Hematopoietic multipotent progenitor cell treated with erythropoietin and hydrocortisone succinate and interleukin-3 and kit ligand, for 17 days (in vitro differentiated cells): Measurements from ENCODE around the gene IL11RA.
A peak's percentile ranks its signal among the peaks of the same experiment; 100 is the strongest.

ENCODE experiments used
- DNase-seq: peaks from one replicate; pipeline ENCODE4 v3.0.0-alpha.2; 2015; ENCODE audit warnings: low spot score

The IL11RA gene

DNA sequence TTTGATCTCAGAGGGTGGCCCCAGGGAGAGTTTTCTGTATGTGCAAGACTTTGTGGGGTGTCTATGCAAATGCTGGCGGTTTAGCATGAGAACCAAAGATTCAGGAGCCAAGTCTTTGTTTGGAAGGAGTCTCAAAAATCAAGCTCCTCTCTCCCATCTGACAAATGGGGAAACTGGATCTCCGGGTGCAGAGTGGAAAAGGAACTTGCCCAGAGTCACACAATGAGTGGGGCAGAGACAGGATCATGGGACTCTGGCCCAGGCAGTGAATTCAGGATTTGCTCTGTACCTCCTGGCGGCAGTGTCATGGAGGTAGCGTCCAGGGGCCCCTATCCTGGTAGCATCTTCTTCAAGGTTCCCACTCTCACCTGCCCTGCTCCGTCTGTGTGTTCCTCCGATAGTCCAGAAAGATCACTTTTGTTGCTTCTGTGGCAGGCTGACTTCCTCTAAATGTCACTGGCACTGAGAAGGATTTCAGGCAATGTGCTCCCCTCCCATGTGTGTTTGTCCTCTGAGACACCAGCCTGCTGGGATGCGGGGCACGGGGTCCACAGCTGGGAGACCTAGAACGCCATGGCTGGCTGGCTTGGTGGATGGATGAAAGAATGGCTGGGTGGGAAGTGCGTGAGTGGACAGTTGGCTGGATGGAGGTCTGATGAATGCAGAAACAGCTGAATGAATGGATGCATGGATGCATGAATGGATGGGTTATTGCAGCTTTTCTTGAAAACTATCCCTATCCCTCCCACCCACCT lies 35.5 kb downstream of the IL11RA start:
- no peak for DNase-seq

DNA sequence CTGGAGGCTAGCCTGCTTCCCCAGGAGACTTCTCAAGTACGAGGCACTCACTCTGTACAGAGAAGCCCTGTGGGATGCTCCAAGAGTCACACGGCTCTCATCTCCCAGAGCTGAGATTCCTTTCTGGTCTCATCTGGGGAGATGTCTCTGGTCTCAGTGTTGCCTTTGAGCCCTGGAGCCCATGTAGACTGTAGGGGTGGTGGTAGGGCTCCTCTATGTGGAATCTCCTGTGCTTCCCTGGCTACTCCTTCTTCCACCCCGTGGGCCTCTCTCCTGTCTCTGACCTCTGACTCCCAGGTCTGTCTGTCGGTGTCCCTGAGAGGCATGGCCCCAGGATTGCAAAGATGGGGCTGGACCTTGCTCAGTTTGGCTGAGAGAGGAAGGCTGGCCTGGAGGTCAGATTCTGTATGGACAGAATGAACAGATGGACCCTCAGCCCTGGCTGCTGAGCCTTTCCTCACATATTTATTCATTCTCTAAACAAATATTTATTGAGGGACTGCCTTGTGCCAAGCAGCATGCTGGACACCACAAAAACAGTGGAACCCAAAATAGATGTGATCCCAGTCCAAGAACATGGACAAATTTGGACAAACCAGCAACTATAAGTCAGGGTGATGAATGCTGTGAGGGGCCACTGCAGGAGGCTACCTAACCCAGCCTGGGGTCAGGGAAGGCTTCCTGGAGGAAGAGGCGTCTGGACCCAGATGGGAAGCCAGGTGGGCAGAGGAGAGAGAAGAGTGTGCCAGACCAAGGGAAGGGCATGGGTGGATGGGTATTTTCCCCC lies 36.5 kb downstream of the IL11RA start:
- no peak for DNase-seq

DNA sequence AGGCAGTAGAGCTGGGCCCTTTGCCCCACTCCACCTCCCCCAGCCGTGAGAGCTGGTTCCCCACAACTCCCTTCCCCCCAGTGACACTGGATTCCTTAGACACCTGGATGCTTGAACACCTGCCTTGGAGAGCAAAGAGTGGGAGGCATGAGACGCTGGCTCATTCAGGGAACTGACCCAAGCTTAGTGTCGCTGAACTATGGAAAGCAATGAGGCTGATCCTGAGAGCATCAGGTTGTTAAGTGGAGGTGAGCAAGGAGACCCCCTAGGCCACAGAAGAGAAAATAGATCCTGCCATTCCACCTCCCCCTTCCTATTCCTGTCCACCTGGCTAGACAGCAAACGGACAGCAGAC lies 37.1 kb downstream of the IL11RA start:
- DNase-seq: no peak

DNA sequence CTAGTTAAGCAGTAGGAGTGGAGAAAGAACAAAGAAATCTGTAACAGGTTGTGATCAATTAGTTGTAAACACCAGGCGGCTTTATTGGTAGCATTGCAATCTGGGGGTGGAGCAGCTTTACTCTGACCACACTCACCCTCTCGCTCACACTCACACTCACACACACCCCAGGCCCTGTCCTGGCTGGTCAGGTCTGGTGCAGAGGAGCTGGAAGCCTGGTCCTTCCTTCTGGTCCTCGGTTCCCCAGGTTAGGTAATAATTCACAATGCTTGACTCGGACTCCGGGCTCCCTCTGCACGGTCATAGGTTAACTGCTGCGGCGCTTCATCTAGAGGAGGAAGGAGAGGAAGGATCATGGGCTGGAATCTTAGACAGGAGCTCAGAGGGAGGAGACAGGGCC lies 37.5 kb downstream of the IL11RA start:
- DNase-seq: no peak

DNA sequence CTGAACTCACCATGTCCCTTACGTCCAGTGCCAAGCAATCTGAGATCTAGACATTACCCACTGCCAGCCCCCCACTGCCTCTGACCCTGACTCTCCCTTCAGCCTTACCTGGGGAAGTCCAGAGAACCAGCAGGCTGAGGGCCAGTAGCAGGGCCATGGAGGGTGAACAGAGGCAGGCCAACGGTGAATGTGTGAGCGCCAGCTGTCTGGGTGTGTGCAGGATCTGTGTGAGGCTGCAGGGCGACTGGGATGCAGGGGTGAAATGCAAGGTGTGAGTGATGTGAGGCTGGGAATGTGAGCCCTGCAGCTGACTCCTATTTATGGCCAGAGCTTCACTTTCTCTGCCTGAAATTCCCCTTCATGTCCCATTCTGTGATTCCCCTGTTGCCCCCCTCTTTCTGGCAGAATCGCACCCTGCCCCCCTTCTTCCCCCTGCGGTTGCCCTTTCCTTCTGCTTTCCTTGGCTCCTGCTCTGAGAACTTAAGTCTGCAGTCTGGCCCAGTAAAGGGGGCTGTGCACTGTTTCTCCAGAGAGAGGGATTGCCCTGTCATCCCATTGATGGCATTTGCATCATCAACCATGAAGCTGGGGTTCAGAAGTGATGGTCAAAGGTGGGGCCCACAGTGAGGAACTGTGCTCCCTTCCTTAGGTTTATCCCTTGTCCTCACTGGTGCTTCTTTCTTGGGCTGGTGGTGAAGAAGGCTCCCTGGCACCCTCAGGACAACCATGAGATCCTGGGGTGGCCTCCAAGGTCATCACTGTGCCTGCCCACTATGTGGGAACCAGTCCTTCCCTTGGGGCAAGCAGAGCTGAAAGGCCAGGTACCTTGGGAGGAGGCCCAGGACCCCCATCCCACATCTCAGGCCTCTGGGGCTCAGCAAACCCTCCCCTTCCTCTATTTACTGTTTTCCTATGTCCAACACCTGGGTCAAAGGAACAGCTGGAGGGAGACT lies 39.3 kb downstream of the IL11RA start, which contains the start of gene CCL19:
CCL19 (minus strand) TSS at position 294 of the 953 bp plus-strand sequence; CDS start at position 157, 137 bp downstream.
- no peak for DNase-seq

DNA sequence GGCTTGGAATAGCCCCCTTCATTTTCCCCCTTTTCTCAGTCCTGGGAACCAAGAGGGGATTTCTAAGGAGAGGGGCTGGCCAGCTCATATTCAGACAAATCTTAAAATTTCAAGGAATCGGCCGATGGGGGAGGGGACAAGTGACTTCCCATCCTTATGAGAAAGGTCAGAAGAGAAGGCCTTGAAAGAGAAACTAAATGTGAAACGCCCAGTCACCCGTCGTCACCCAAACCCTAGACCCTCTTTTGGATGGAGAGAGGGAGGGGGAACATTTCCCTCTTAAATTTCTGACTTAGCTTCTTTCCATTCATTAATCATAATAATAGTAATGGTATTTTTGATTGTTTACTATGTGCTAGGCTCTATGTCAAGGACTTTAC lies 39.9 kb downstream of the IL11RA start:
- no peak for DNase-seq

DNA sequence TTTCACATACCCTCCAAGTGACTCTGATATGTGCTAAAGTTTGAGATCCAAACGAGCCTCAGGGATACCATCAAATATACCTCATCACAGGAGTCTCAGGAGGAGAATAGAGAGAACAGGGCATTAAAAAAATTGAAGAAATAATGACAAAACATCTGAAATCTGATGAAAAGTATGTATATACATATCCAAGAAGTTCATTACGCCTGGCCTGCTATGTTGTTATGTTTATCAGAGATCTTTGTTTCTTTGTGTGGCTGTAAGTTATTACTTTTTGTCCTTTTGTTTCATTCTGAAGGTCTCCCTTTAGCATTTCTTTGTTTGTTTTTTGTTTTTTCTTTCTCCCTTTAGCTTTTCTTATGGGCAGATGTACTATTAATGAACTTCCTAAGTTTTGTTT lies 41.6 kb downstream of the IL11RA start:
- no peak for DNase-seq

DNA sequence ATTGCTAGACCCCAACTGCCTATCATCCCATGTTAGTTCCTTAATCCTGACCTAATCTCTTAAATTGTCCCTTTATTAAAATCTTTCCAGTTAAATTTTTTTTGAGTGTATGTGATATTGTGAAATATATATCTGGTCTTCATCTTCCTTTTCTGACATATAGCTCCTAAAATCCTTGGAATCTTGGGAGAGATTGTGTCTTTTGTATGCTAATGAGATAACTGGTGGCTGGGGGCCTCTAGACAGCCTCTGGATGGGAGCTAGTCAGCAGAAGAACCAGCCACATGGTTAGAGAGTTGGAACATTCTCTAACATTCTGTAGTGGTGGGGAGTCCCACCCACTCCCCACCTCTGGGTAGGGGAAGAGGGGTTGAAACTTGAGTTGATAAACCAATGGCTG lies 42.8 kb downstream of the IL11RA start:
- DNase-seq: no peak

DNA sequence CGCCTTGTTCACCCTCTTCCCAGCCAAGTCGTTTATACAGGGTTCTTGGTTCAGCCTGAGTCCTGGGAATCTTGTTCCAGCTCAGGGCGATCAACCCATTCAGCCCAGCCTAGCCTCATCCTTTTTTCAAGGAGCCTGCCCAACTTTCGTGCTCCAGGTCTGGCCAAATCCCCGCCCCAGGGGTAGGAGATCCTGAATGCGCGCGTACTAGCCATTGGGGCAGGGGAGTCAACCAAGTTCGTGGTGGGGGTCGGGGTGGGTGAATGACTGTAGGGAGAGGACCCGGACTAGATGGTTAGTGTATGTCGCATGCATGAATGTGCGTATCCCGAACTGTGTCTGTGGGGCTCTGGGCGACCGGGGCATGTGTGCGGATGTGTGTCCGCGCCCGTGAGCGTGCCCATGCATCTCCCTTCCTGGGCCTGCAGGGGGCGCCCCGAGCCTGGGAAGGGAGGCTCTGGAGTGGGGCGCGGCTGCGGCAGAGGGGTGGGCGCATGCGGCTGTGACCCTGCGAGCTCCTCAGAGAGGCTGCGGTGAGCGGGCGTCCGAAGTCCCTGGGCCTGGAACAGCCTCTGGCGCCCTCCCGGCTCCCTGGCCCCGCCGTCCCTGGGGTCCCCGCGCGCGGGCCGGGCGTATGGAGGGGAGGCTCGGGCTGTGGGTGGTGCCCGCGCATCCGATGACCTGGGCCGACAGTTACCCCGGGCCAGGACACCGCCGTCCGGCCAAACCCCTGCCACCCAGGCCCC lies 49.2 kb downstream of the IL11RA start:
- peak; percentile 40 for DNase-seq

DNA sequence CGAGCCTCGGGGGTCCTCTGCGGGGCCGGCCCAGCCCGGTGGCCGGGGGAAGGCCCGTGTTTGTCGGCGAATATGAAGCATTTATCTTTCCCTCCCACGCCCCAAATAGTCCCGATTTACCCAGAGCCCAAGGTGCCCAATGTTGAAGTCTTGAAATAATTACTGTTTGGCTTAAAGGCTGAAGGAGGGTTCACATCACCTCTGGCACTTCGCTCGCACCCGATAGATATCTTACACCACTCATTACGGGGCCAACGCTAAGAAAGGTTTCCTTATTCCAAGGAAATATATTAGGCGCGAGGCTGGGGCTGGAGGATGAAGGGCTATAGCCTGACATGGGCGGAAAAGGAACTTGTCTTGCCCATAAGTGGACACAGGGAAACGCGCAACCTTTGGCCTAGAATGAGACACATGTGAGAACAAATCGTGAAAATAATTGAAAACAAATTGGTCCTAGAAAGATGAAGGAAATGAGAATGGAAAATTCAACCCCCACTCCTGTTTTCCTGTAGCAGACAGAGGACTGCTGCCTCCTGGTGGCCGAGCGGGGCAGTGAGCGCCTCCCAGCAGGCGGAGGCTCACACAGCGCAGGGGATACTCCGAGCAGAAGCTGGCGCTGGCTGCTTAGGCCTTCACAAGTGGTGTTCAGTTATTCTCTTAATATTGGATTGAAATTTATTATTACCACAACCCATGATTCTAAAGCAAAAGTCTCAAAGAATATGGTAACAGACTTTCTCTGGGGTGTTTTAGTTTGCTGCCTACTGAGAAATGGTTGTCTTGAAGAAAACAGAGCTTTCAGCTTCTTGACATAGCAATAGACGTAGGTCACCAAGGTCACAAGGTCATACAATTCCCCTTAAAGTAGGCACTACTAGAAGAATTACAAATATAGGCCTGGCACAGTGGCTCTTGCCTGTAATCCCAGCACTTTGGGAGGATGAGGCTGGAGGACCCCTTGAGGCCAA lies 50.1 kb downstream of the IL11RA start:
- peak; percentile 74 for DNase-seq

DNA sequence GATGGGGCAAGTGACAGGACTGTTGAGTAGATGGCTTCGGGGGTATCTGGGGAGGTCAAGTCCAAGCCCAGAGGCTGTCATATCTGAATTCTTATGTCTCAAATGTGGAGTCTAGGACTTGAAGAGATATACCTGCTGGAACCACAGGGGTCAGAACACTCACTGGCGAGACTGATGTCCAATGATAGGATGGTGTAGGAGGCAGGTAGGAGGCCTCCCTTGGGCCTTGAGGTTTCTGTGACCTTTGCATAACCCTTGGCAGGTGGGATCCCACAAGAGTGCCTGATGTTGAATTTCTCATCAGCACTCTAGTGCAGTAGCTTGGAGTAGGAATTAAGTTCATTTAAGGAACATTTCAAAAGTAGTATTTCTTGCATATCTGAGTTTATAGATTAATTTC lies 55.1 kb downstream of the IL11RA start:
- DNase-seq: no peak

DNA sequence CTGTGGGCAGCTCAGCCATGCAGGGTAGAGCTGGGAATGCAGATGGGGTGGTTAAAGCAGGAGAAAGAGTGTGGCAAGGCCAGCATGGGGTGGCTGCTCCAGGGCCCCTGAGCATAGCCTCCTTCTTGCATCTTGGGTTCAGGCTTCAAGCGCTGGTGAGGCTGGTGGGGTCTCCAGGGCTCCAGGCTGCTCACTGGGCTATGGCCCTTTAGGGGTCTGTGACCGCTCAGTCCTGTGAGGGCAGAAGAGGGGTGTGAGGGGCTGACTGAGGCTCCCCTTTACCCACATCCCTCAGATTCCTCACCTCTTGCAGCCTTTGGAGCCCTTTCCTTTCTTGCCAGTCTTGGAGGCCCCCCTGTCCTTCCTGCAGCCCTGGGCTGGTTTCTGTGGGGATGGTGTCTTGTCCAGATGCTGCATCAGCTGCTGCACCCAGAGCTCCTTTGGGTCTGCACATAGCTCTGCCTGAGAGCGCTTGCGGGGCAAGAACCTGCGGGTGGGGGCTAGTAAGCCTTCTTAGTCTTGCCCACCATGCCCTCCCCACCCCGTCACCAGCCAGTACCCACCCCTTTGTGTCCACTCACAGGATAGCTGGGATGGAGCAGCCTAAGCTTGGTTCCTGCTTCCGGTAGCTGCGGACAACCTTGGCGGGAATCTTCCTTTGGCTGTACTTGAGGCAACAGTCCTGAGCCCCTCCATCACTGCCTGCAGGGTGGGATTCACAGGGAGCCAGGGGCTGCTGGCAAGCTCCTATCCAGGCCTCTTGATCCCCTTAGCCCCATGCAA lies 57.4 kb downstream of the IL11RA start:
- DNase-seq: no peak

DNA sequence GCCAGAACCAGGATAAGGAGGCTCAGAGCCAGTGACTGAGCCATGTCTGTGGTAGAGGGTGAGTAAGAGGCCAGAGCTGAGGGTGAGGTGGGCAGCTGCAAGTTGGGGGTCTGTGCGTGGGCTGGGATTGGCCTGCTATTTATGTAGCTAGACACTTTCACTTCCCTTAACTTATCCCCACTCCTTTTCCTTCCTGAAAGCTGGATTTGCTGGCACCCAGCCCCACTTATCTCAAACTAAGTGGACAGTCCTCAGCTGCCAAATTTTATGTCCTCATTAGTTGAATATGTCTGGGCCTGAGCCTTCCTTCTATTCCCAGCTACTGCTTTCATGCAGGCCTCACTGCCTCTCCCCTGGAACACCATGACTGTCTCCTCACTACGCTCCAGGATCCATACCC lies 58.0 kb downstream of the IL11RA start, which contains the start of gene CCL21:
CCL21 (minus strand) TSS at position 114 of the 400 bp plus-strand sequence; CDS start at position 44, 70 bp downstream.
- DNase-seq: no peak
